ENCODE data around the gene ZFP64.

Gene ZFP64

GRCh38 chr20:52132337-52132736, 59.2 kb downstream of the ZFP64 start:
- no peak for DNase-seq (ENCODE audit: low read depth)
- H3K4me3 ChIP-seq (ENCODE audit: low read length): no peak overlapping the region
- TF ChIP-seq CTCF (IDR thresholded peaks at IDR 0.05; ENCODE audit: insufficient read depth, low read depth, low read length, missing control alignments): no peak

GRCh38 chr20:52131048-52131643, 60.4 kb downstream of the ZFP64 start:
- no peak for TF ChIP-seq CTCF (IDR thresholded peaks at IDR 0.05; ENCODE audit: insufficient read depth, low read depth, low read length, missing control alignments)
- no peak overlapping the region for H3K4me3 ChIP-seq (ENCODE audit: low read length)
- DNase-seq (ENCODE audit: low read depth): no peak

GRCh38 chr20:52130406-52130805, 61.2 kb downstream of the ZFP64 start:
- TF ChIP-seq CTCF (IDR thresholded peaks at IDR 0.05; ENCODE audit: insufficient read depth, low read depth, low read length, missing control alignments): no peak
- H3K4me3 ChIP-seq (ENCODE audit: low read length): no peak overlapping the region
- DNase-seq (ENCODE audit: low read depth): no peak

GRCh38 chr20:52129611-52130010, 62.0 kb downstream of the ZFP64 start:
- no peak for DNase-seq (ENCODE audit: low read depth)
- TF ChIP-seq CTCF (IDR thresholded peaks at IDR 0.05; ENCODE audit: insufficient read depth, low read depth, low read length, missing control alignments): no peak
- no peak overlapping the region for H3K4me3 ChIP-seq (ENCODE audit: low read length)

- H3K4me3 ChIP-seq (ENCODE audit: low read length): no peak overlapping the region
- no peak for DNase-seq (ENCODE audit: low read depth)
- no peak for TF ChIP-seq CTCF (IDR thresholded peaks at IDR 0.05; ENCODE audit: insufficient read depth, low read depth, low read length, missing control alignments)
These were observed 64.3 kb downstream of the ZFP64 start for GRCh38 chr20:52127309-52127708.

GRCh38 chr20:52124821-52125220, 66.8 kb downstream of the ZFP64 start:
- no peak overlapping the region for H3K4me3 ChIP-seq (ENCODE audit: low read length)
- TF ChIP-seq CTCF (IDR thresholded peaks at IDR 0.05; ENCODE audit: insufficient read depth, low read depth, low read length, missing control alignments): no peak
- DNase-seq (ENCODE audit: low read depth): no peak

- no peak overlapping the region for H3K4me3 ChIP-seq (ENCODE audit: low read length)
- TF ChIP-seq CTCF (IDR thresholded peaks at IDR 0.05; ENCODE audit: insufficient read depth, low read depth, low read length, missing control alignments): no peak
- no peak for DNase-seq (ENCODE audit: low read depth)
These were observed 72.9 kb downstream of the ZFP64 start for GRCh38 chr20:52118696-52119095.
